Hepatocyte (in vitro differentiated cells): ENCODE data around the gene GRID1. TPM values are rescaled to one million over a fixed set of nuclear protein-coding genes. Genes with fewer than 3 reads are reported as not detected.

ENCODE experiments used
- DNase-seq: peaks from one replicate; pipeline ENCODE4 v3.0.0-alpha.2; 2016; ENCODE audit warnings: low spot score
- H2AFZ ChIP-seq: fragments of 200-600 bp; sonication (generic); 2 replicates; pipeline ENCODE4 v1.6.0; 2016; ENCODE audit warnings: antibody characterized with exemption, mild to moderate bottlenecking
- H3K27ac ChIP-seq: fragments of 200-600 bp; sonication (generic); 2 replicates; pipeline ENCODE4 v1.5.1; 2016; ENCODE audit warnings: mild to moderate bottlenecking
- H3K27me3 ChIP-seq: fragments of 200-600 bp; sonication (generic); 2 replicates; pipeline ENCODE4 v1.6.1; 2016
- H3K36me3 ChIP-seq: fragments of 200-600 bp; sonication (generic); replicated peaks from 2 replicates; pipeline ENCODE4 v1.5.1; 2016; ENCODE audit warnings: low read depth; ENCODE audit not compliant: insufficient read depth
- H3K4me1 ChIP-seq: fragments of 200-600 bp; sonication (generic); 2 replicates; pipeline ENCODE4 v1.5.1; 2016; ENCODE audit warnings: mild to moderate bottlenecking, moderate library complexity; ENCODE audit not compliant: insufficient read depth
- H3K4me2 ChIP-seq: fragments of 200-600 bp; sonication (generic); 2 replicates; pipeline ENCODE4 v1.6.0; 2016
- H3K4me3 ChIP-seq: fragments of 200-600 bp; sonication (generic); 2 replicates; pipeline ENCODE4 v1.5.1; 2016; ENCODE audit warnings: mild to moderate bottlenecking
- H3K79me2 ChIP-seq: fragments of 200-600 bp; sonication (generic); 2 replicates; pipeline ENCODE4 v1.6.0; 2017; ENCODE audit warnings: mild to moderate bottlenecking
- H3K9me2 ChIP-seq: fragments of 200-600 bp; sonication (generic); replicated peaks from 2 replicates; pipeline ENCODE4 v1.6.0; 2017; ENCODE audit warnings: mild to moderate bottlenecking; ENCODE audit not compliant: insufficient read depth
- H3K9me3 ChIP-seq: fragments of 200-600 bp; sonication (generic); 2 replicates; pipeline ENCODE4 v1.5.1; 2016; ENCODE audit warnings: low read depth, mild to moderate bottlenecking
- H4K20me1 ChIP-seq: fragments of 200-600 bp; sonication (generic); 2 replicates; pipeline ENCODE4 v1.6.0; 2016; ENCODE audit warnings: mild to moderate bottlenecking; ENCODE audit not compliant: insufficient read depth, poor library complexity, severe bottlenecking
- EZH2 ChIP-seq: fragments of 200-600 bp; sonication (generic); IDR thresholded peaks from 2 replicates; pipeline ENCODE4 v1.6.1; 2016; ENCODE audit warnings: antibody characterized with exemption, mild to moderate bottlenecking, borderline replicate concordance
- EZH2phosphoT487 ChIP-seq: fragments of 200-600 bp; sonication (generic); IDR thresholded peaks from one replicate; pipeline ENCODE4 v1.6.1; 2018; ENCODE audit warnings: antibody characterized with exemption, mild to moderate bottlenecking, low read depth, moderate library complexity; ENCODE audit not compliant: unreplicated experiment, severe bottlenecking
- WGBS: methylation state at CpG from one replicate; pipeline ENCODE4 v1.1.6; 2016; ENCODE audit warnings: low lambda C conversion rate; ENCODE audit errors: missing lambda C conversion rate; 5-methylcytosine and 5-hydroxymethylcytosine counted together
- polyA plus RNA-seq: library from polyadenylated mRNA; unstranded; fragments of >200 nt; fragmentation: Nextera tagmentation; extraction: Ambion mirVana; gene quantifications from 2 replicates; pipeline ENCODE4 v1.2.1, GENCODE V29; 2016
- total RNA-seq: library from RNA; depleted of rRNA; stranded (reverse); fragments of >200 nt; gene quantifications from 2 replicates; pipeline ENCODE4 v1.2.3, GENCODE V29; 2014
- TF ChIP-seq, protein P1 (sequence below): fragments of 200-600 bp; sonication (generic); IDR thresholded peaks from 2 replicates; pipeline ENCODE4 v1.5.1; 2016; ENCODE audit warnings: antibody characterized with exemption, mild to moderate bottlenecking; ENCODE audit not compliant: poor library complexity

GRID1 gene
- total and polyA plus RNA-seq, 2 experiments from 2014 or later = 0.07 to 0.37 TPM

- no peak overlapping the region for H3K4me3 ChIP-seq
- 73% methylated on average over 9 of the region's 9 CpGs for WGBS
- H3K9me3 ChIP-seq = no peaks in the 10 kb centered on the region
- H3K4me2 ChIP-seq = no peak overlapping the region
- H3K79me2 ChIP-seq = no peaks in the 10 kb centered on the region
- no peaks in the 10 kb centered on the region for H3K27me3 ChIP-seq
- H3K4me1 ChIP-seq = no peaks in the 10 kb centered on the region
- no peak for DNase-seq
- H3K27ac ChIP-seq = no peak overlapping the region
- H3K36me3 ChIP-seq = no peaks in the 10 kb centered on the region
- H4K20me1 ChIP-seq = no peaks in the 10 kb centered on the region
- TF ChIP-seq, protein P1, sequence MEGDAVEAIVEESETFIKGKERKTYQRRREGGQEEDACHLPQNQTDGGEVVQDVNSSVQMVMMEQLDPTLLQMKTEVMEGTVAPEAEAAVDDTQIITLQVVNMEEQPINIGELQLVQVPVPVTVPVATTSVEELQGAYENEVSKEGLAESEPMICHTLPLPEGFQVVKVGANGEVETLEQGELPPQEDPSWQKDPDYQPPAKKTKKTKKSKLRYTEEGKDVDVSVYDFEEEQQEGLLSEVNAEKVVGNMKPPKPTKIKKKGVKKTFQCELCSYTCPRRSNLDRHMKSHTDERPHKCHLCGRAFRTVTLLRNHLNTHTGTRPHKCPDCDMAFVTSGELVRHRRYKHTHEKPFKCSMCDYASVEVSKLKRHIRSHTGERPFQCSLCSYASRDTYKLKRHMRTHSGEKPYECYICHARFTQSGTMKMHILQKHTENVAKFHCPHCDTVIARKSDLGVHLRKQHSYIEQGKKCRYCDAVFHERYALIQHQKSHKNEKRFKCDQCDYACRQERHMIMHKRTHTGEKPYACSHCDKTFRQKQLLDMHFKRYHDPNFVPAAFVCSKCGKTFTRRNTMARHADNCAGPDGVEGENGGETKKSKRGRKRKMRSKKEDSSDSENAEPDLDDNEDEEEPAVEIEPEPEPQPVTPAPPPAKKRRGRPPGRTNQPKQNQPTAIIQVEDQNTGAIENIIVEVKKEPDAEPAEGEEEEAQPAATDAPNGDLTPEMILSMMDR = no peak
- TF ChIP-seq EZH2 = no peak
- no peak for TF ChIP-seq EZH2phosphoT487
- no peak overlapping the region for H2AFZ ChIP-seq
- no peaks in the 10 kb centered on the region for H3K9me2 ChIP-seq
These were observed 438.5 kb downstream of the GRID1 start for GRCh38 chr10:85927952-85928665.

GRCh38 chr10:85926986-85927385 lies 439.6 kb downstream of the GRID1 start:
- no peaks in the 10 kb centered on the region for H3K36me3 ChIP-seq
- H3K9me2 ChIP-seq = no peaks in the 10 kb centered on the region
- no peak for DNase-seq
- H3K79me2 ChIP-seq = no peaks in the 10 kb centered on the region
- no peak overlapping the region for H3K4me2 ChIP-seq
- H3K27ac ChIP-seq = no peak overlapping the region
- H3K27me3 ChIP-seq = no peaks in the 10 kb centered on the region
- WGBS = 86% methylated on average over 3 of the region's 3 CpGs
- H3K4me3 ChIP-seq = no peak overlapping the region
- peaks cover 2% of the 10 kb centered on the region for H3K4me1 ChIP-seq
- H4K20me1 ChIP-seq = no peaks in the 10 kb centered on the region
- H3K9me3 ChIP-seq = no peaks in the 10 kb centered on the region
- no peak for TF ChIP-seq EZH2phosphoT487
- no peak overlapping the region for H2AFZ ChIP-seq

DNA sequence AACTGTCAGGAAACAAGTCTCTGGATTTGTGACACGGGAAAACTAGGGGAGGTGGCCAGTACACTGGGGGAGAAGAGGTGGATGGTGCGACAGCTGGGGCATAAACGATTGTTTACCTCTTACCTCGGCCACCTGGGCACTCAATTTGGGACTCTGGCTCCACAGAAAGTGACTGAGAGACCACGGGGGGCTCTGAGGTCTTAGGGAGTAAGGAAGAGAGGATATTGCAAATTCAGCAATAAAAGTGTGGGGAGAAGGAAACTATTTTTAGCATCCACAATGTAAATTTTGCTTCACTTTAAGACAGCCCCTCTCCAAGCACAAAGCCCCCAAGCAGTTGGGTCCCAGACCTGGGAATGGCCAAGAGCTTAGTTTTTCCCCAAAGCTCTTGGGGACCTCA lies 440.5 kb downstream of the GRID1 start:
- Histone ChIP-seq H3K79me2 (no peaks in the 10 kb centered on the region), H3K4me3 (no peak overlapping the region), H3K27ac (no peak overlapping the region), H4K20me1 (no peaks in the 10 kb centered on the region), H3K4me1 (peaks cover 2% of the 10 kb centered on the region), H3K9me2 (no peaks in the 10 kb centered on the region), H2AFZ (no peak overlapping the region), H3K4me2 (no peak overlapping the region), H3K9me3 (no peaks in the 10 kb centered on the region), H3K27me3 (no peaks in the 10 kb centered on the region), H3K36me3 (no peaks in the 10 kb centered on the region)
- no peak for DNase-seq
- 87% methylated on average over 5 of the region's 5 CpGs for WGBS
- no peak for TF ChIP-seq EZH2phosphoT487
- TF ChIP-seq, protein P1 = no peak
- TF ChIP-seq EZH2 = no peak

DNA sequence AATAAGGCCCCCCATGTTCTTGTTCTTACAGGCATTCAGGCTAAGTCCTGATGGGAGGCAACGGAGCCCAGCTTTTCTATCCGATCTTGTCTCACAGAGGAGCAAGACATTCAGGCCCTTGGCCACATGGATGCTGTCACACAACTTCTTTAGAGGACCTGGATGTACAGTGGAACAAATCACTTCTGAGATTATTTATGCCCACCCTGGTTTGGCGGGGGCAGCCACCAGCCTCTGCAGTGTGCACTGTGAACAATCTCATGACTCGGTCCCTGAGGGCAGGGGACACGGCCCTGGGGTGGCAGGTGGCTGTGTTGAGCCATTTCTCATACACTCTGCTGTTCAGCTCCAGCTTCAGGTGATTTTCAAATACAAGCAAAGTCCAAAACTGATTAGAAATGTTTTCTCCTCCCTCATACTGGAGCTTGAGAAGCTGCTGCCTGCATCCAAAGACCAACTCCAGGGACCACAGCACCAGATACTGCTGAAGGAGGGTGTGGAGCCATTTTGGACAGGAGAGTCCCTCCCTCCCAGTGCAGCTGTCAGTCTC lies 441.3 kb downstream of the GRID1 start:
- Histone ChIP-seq H3K9me2 (no peaks in the 10 kb centered on the region), H3K4me1 (peaks cover 2% of the 10 kb centered on the region), H3K4me3 (no peak overlapping the region), H4K20me1 (no peaks in the 10 kb centered on the region), H3K4me2 (no peak overlapping the region), H3K27me3 (no peaks in the 10 kb centered on the region), H2AFZ (no peak overlapping the region), H3K27ac (no peak overlapping the region), H3K9me3 (no peaks in the 10 kb centered on the region), H3K36me3 (no peaks in the 10 kb centered on the region), H3K79me2 (no peaks in the 10 kb centered on the region)
- WGBS = 95% methylated on average over 5 of the region's 5 CpGs
- DNase-seq = no peak
- TF ChIP-seq, protein P1 = no peak
- TF ChIP-seq EZH2 (no peak), EZH2phosphoT487 (no peak)
